HEK293 (cell line): Measurements from ENCODE around the gene EZH2.

Experiments used
- KLF9 ChIP-seq: fragments of 450-650 bp; formaldehyde crosslinking; IDR thresholded peaks from 2 replicates; pipeline ENCODE4 v1.5.1; 2016; ENCODE audit warnings: missing biosample characterization, missing genetic modification characterization, low read depth
- ZNF169 ChIP-seq: fragments of 450-650 bp; formaldehyde crosslinking; IDR thresholded peaks from 2 replicates; pipeline ENCODE4 v1.5.1; 2016; ENCODE audit warnings: missing biosample characterization, missing genetic modification characterization
- ZNF223 ChIP-seq: fragments of 450-650 bp; formaldehyde crosslinking; IDR thresholded peaks from 2 replicates; pipeline ENCODE4 v1.5.1; 2016; ENCODE audit warnings: missing biosample characterization, missing genetic modification characterization
- ZNF266 ChIP-seq: fragments of 450-650 bp; formaldehyde crosslinking; IDR thresholded peaks from 2 replicates; pipeline ENCODE4 v1.5.1; 2016; ENCODE audit warnings: missing biosample characterization, missing genetic modification characterization, low read depth
- ZSCAN30 ChIP-seq: fragments of 450-650 bp; IDR thresholded peaks from 2 replicates; pipeline ENCODE4 v1.5.1; 2018; ENCODE audit warnings: missing biosample characterization, mild to moderate bottlenecking, missing genetic modification characterization, moderate library complexity
- TF ChIP-seq, protein P1 (sequence below): fragments of 450-650 bp; formaldehyde crosslinking; IDR thresholded peaks from 2 replicates; pipeline ENCODE4 v1.5.1; 2016; ENCODE audit warnings: missing biosample characterization, missing genetic modification characterization

DNA sequence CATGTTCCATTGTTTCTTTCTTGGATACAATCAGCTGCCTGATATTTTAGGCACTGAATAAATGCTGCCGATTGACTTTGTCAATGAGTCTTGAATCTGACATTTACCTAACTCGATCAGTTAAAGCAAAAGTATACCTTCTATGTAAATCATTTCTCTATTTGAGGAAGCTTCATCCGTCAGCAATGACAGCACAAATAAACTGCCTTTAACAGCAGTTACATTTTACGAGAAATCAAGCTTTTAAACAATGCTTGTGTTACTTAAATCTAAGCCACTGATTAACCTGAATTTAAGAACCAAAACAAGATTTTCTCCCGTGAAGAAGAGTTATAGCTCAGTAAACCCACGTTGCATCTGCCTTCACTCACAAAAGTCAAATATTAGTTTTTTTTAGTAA lies 114.1 kb downstream of the EZH2 start:
- TF ChIP-seq, protein P1, sequence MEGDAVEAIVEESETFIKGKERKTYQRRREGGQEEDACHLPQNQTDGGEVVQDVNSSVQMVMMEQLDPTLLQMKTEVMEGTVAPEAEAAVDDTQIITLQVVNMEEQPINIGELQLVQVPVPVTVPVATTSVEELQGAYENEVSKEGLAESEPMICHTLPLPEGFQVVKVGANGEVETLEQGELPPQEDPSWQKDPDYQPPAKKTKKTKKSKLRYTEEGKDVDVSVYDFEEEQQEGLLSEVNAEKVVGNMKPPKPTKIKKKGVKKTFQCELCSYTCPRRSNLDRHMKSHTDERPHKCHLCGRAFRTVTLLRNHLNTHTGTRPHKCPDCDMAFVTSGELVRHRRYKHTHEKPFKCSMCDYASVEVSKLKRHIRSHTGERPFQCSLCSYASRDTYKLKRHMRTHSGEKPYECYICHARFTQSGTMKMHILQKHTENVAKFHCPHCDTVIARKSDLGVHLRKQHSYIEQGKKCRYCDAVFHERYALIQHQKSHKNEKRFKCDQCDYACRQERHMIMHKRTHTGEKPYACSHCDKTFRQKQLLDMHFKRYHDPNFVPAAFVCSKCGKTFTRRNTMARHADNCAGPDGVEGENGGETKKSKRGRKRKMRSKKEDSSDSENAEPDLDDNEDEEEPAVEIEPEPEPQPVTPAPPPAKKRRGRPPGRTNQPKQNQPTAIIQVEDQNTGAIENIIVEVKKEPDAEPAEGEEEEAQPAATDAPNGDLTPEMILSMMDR (tag by site-specific recombination) = no peak
- TF ChIP-seq KLF9 (tag by site-specific recombination) (no peak), ZNF223 (tag by site-specific recombination) (no peak), ZSCAN30 (no peak), ZNF266 (tag by site-specific recombination) (no peak), ZNF169 (no peak)
